ENCODE measurements around the gene PRDM16.

DNA sequence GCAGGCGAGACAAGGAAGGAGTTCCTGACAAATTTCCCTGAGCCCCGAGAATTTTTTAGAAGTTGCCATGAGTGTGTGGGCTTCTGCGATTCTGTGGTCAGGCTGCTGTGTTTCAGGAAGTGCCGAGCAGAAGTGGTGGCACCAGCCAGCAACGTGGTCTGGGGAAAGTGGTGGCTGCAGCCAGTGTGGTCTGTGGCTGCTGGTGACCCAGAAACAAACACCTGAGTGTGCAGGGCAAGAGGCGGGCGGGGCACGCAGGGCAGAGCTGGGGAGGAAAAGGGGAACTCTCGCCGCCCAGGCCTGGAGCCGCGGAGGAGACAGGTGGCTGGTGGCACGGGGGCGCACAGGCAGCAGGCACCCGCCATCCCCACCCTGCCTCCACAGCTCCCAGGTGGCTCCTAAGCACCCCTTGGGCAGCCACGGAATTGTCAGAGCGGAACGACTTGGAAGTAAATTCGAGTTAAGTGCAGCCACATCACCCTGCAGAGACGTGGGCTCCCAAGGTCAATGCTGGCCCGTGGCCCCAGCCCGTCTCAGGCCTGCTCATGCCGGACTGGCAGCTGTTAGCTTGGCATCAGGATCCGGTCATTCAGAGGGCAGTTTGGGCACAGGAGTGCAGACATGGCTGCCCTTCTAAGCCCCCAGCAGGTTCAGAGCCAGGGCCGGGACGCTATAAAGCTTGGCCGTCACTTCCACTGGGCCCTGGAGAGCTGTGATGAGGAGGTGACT lies 25.1 kb downstream of the PRDM16 start:
- no peak for TF ChIP-seq YY1 (IDR thresholded peaks at IDR 0.05; ENCODE audit: insufficient read depth, insufficient read length)
- TF ChIP-seq ZNF274 (IDR thresholded peaks at IDR 0.05; ENCODE audit: low read depth, low read length) = no peak
- no peak for TF ChIP-seq SUZ12 (IDR thresholded peaks at IDR 0.05; ENCODE audit: extremely low read depth, insufficient read depth, insufficient read length)
